Measurements from ENCODE around the gene ADH4.
A peak's percentile ranks its signal among the peaks of the same experiment; 100 is the strongest.
"Not testable (repeated sequence)": the region's sequence is repeated elsewhere in the genome, so short reads cannot be mapped to it uniquely, and the experiment has no call there.

Gene ADH4

DNA sequence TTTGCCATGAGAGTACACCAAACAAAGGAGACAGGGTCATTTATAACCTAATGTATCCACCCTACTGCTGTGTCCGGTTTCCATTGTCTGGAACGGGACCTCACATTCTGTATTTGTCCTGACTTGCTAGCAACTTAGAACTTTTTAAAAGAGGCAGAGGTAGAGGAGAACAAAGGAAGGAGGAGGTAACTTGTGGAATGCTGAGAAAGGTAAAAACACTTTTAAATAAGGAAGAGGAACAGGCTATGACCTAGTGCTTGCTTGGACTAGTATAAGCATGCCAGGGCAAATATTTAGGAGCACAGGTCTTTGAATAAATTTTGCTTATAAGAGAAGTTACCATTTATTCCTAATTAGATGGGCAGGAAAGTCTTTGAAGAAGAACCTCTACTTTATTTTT is 52.3 kb downstream of the ADH4 start:
- H3K4me3 ChIP-seq (ENCODE audit: low read length); H3K27me3 ChIP-seq (ENCODE audit: control insufficient read depth, insufficient read depth, low read length); H3K4me2 ChIP-seq (ENCODE audit: low read length); H3K9ac ChIP-seq (ENCODE audit: low read depth, low read length); H3K9me3 ChIP-seq (replicated peaks; ENCODE audit: low read length); H3K36me3 ChIP-seq (ENCODE audit: insufficient read depth, low read length): not testable (repeated sequence)
- H3K4me1 ChIP-seq (ENCODE audit: control insufficient read depth, insufficient read depth, low read length): peaks cover 12% of the 10 kb centered on the region

DNA sequence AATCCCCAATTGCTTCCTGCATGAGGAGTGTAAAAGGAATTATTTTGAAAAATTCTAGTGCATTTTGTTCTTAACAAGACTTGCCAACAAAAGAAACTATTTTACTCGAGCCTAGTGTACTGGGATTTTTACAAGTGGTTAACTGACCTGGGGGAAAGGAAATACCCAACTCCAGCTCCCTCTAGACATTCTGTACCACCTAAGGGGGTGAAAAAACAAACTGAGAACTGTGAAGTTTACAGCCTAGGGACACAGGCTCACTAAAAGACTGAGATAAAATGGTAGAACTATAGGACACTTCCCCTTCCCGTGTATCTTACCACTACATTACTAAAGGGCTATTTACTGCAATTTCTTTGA is 52.9 kb downstream of the ADH4 start:
- no peak overlapping the region for H3K4me3 ChIP-seq (ENCODE audit: low read length)
- H3K9ac ChIP-seq (ENCODE audit: low read depth, low read length): no peak overlapping the region

DNA sequence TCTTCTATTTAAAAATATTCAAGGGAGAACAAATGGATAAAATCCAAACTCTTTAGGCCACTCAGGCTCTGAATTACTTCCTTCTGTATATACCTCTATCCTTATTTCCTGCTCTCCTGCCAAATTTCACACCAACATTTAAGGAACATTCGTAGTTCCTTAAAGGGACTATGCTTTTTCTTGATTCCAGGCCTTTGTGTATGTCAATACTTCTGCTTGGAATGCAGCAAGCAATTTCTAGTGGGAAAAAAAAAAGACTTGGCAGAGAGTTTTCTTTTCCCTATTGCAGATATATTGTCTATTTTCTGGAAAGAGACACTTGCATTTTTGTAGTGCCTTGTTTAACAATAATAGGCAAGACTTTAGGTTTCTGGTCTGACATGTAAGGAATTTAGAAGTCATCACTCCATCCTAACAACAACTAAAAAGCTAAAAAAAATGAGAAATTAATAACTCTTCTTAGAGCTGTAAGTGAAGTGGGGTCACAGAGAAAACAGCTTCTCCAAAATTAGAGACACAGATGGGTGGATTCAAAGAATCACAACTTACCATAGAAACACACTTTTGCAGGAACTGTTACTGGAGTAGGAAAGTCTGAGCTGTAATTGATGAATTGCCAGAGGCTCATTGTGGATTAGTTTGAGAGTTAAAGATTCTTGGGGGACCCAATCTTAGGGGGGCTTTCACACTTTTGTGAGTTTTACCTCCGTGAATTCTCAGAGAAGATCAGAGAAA is 53.4 kb downstream of the ADH4 start:
- H3K9me3 ChIP-seq (replicated peaks; ENCODE audit: low read length): no peaks in the 10 kb centered on the region
- H3K4me1 ChIP-seq (ENCODE audit: control insufficient read depth, insufficient read depth, low read length): peaks cover 14% of the 10 kb centered on the region
- H3K4me2 ChIP-seq (ENCODE audit: low read length): peak overlapping the region; percentile 87
- no peak overlapping the region for H3K4me3 ChIP-seq (ENCODE audit: low read length)
- H3K27me3 ChIP-seq (ENCODE audit: control insufficient read depth, insufficient read depth, low read length): no peaks in the 10 kb centered on the region
- H3K9ac ChIP-seq (ENCODE audit: low read depth, low read length): no peak overlapping the region
- H3K36me3 ChIP-seq (ENCODE audit: insufficient read depth, low read length): peaks cover under 1% of the 10 kb centered on the region

More for the DNA sequence above, 52.9 kb downstream of the ADH4 start:
- peaks cover 14% of the 10 kb centered on the region for H3K4me1 ChIP-seq (ENCODE audit: control insufficient read depth, insufficient read depth, low read length)
- H3K9me3 ChIP-seq (replicated peaks; ENCODE audit: low read length): no peaks in the 10 kb centered on the region
- H3K4me2 ChIP-seq (ENCODE audit: low read length): peak overlapping the region; percentile 87
- no peaks in the 10 kb centered on the region for H3K36me3 ChIP-seq (ENCODE audit: insufficient read depth, low read length)
- no peaks in the 10 kb centered on the region for H3K27me3 ChIP-seq (ENCODE audit: control insufficient read depth, insufficient read depth, low read length)

DNA sequence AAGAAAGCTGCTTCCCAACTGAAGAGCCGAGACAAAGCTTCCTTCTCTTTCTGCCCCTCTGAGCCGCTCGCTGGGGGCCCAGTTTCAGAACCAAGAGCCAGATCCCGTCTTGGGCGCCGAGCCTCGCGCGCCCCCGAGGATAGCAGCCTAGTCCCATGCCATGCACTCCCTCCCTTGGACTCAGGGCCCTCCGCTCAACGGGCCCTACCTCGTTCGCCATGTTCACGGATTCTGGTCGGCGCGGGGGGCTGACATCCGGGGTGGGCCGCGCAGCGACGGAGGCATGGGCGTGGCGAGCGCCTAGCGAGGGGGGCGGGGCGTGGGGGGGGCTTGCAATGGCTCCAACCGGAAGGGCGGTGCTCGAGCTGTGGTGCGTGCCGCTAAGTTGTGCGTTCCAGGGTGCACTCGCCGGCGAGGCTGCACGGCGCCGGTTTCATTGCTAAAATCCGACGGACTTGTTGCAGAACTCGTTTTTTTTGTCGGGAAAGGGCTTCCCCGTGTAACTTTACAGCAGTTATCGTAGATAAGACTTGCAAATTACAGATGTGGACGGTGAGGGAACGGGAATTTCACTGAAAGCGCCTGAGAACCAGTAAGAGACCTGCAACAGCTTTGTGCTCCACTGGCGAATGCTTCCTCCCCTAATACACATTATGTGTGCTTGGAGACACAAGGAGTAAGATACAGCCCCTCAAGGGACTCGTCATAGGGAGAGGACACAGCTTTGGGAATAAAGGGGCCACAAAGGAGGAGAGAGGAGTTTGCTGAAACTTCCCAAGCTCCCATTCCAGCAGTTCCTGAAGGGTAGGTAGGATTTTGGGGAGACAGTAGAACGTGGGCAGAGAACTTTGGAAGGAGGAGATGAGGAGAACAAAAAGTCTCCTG is 55.4 kb downstream of the ADH4 start, which contains the start of gene ADH5:
Gene ADH5, minus strand, starts transcription at position 308 of the 885 bp plus-strand sequence. Its CDS starts 88 bp downstream, at position 220.
- H3K9ac ChIP-seq (ENCODE audit: low read depth, low read length): peak within 1 kb of the TSS; percentile 93
- H3K27me3 ChIP-seq (ENCODE audit: control insufficient read depth, insufficient read depth, low read length): no peaks in the 10 kb centered on the region
- peak within 1 kb of the TSS; percentile 95 for H3K4me3 ChIP-seq (ENCODE audit: low read length)
- H3K36me3 ChIP-seq (ENCODE audit: insufficient read depth, low read length): peaks cover 20% of the 10 kb centered on the region
- peak within 1 kb of the TSS; percentile 87 for H3K4me2 ChIP-seq (ENCODE audit: low read length)
- peaks cover 14% of the 10 kb centered on the region for H3K4me1 ChIP-seq (ENCODE audit: control insufficient read depth, insufficient read depth, low read length)
- no peaks in the 10 kb centered on the region for H3K9me3 ChIP-seq (replicated peaks; ENCODE audit: low read length)

DNA sequence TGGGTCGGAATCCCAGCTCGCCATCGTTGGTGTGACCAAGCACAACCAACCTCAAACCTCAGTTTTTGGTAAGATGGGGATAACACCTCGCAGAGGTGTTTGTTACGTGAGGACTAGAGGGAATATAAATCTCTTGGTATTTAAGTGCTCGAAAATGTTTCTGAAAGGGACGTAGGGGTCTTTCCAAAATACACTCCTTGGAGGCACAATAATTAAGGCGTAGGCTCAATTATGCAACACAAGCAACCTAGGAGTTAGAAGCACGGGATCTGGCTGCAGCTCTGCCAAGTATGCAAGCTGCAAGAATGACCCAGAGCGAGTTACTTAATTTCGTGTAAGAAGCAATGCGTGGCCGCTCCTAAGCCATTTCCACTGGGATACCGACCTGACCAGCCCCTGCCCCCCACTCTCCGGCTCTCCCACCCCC is 56.1 kb downstream of the ADH4 start:
- Histone ChIP-seq H3K9me3 (replicated peaks; ENCODE audit: low read length) (no peaks in the 10 kb centered on the region), H3K4me3 (ENCODE audit: low read length) (peak overlapping the region; percentile 95), H3K36me3 (ENCODE audit: insufficient read depth, low read length) (peaks cover 26% of the 10 kb centered on the region), H3K9ac (ENCODE audit: low read depth, low read length) (peak overlapping the region; percentile 93), H3K4me1 (ENCODE audit: control insufficient read depth, insufficient read depth, low read length) (peaks cover 14% of the 10 kb centered on the region), H3K27me3 (ENCODE audit: control insufficient read depth, insufficient read depth, low read length) (no peaks in the 10 kb centered on the region), H3K4me2 (ENCODE audit: low read length) (peak overlapping the region; percentile 87)

DNA sequence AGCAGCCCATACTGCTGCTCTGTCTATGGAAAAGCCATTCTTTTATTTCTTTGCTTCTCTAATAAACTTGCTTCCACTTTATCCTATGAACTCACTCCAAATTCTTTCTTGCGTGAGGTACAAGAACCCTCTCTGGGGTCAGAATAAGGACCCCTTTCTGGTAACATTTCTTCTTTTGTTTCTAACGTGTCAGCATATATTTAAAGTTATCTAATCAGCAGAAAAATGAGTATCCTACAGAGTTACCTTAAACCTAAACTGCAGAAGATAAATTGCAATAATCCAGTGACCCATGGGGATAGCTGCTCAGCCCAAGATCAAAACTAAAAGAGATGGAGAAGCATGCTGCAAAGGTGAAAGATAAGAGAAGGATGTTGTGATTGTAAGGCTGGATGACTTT is 59.5 kb downstream of the ADH4 start:
- Histone ChIP-seq H3K9me3 (replicated peaks; ENCODE audit: low read length) (no peaks in the 10 kb centered on the region), H3K27me3 (ENCODE audit: control insufficient read depth, insufficient read depth, low read length) (no peaks in the 10 kb centered on the region), H3K4me3 (ENCODE audit: low read length) (no peak overlapping the region), H3K4me1 (ENCODE audit: control insufficient read depth, insufficient read depth, low read length) (peaks cover 2% of the 10 kb centered on the region), H3K9ac (ENCODE audit: low read depth, low read length) (no peak overlapping the region), H3K4me2 (ENCODE audit: low read length) (no peak overlapping the region), H3K36me3 (ENCODE audit: insufficient read depth, low read length) (peaks cover 55% of the 10 kb centered on the region)

DNA sequence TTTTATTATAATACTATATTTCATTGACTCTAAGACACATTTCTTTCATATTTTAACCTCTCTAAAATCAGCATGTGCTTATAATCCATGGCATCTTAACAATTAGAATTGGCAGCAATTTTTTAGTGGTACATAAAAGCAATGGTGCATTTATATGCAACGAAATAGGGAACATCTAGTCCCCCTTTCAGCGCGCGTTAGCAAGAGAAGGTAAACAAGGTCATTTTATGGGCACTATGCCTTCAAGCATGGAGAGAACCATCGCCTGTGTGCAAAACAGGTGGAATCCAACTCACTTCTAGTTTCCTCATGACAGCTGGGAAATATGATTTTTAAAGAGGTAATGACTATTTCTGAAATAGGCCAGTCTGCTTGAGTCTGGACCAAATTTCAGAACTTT is 61.9 kb downstream of the ADH4 start:
- peaks cover 2% of the 10 kb centered on the region for H3K4me1 ChIP-seq (ENCODE audit: control insufficient read depth, insufficient read depth, low read length)
- no peak overlapping the region for H3K9ac ChIP-seq (ENCODE audit: low read depth, low read length)
- H3K36me3 ChIP-seq (ENCODE audit: insufficient read depth, low read length): peaks cover 72% of the 10 kb centered on the region
- H3K9me3 ChIP-seq (replicated peaks; ENCODE audit: low read length): no peaks in the 10 kb centered on the region
- no peak overlapping the region for H3K4me3 ChIP-seq (ENCODE audit: low read length)
- no peaks in the 10 kb centered on the region for H3K27me3 ChIP-seq (ENCODE audit: control insufficient read depth, insufficient read depth, low read length)
- H3K4me2 ChIP-seq (ENCODE audit: low read length): no peak overlapping the region

DNA sequence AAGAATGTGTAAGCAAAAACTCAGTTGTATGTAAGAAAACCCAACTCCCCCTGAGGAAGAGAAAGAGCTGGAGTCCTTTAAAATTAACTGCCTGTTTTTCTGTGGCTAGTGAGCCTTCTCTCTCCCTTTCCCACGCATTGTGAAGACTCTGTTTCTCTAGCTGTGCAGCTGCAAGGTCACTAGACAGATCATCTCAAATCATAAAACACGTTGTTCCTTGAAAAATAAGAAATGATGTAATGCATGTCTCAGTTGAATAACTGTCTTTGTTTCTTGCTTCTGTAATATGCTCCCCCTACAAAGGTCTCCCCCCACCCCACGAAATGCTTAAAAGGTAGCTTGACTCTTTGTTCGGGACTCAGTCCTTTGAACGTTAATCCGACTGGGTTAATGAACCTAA is 63.2 kb downstream of the ADH4 start:
- H3K4me3 ChIP-seq (ENCODE audit: low read length); H3K9ac ChIP-seq (ENCODE audit: low read depth, low read length); H3K9me3 ChIP-seq (replicated peaks; ENCODE audit: low read length); H3K27me3 ChIP-seq (ENCODE audit: control insufficient read depth, insufficient read depth, low read length); H3K4me1 ChIP-seq (ENCODE audit: control insufficient read depth, insufficient read depth, low read length); H3K4me2 ChIP-seq (ENCODE audit: low read length): not testable (repeated sequence)
- H3K36me3 ChIP-seq (ENCODE audit: insufficient read depth, low read length): peaks cover 83% of the 10 kb centered on the region

DNA sequence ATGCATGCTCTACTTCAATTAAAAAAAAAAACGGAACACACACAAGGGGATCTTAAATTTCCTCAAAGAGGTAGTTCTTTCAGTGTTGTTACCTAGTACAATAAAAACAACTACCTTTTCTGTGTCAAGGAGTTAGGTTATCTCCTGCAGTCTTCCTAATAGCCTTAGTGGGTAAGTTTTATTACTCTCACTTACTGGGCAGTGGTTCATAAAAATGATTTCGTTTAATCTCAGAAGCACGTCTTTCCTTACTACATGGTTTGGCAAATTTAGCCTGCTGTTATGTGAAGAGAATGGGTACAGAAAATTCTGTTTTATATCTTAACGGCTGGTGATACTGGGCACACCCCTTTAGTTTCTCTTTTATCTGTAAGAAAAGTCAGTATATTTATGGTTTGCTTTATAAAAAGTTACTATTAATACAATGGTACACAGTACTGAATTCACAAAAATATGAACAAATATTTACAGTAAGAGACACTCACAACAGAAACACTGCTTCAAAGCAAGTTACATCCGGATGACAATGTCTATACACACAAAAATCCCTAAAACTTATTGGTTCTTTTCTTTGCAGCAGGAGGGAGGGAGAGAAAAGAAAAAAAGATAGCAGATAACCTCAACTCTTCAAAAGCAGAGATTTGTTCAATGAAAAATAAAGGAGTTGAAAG is 64.3 kb downstream of the ADH4 start:
- Histone ChIP-seq H3K9ac (ENCODE audit: low read depth, low read length) (no peak overlapping the region), H3K4me1 (ENCODE audit: control insufficient read depth, insufficient read depth, low read length) (no peaks in the 10 kb centered on the region), H3K4me3 (ENCODE audit: low read length) (no peak overlapping the region), H3K4me2 (ENCODE audit: low read length) (no peak overlapping the region), H3K36me3 (ENCODE audit: insufficient read depth, low read length) (peaks cover 85% of the 10 kb centered on the region), H3K9me3 (replicated peaks; ENCODE audit: low read length) (no peaks in the 10 kb centered on the region), H3K27me3 (ENCODE audit: control insufficient read depth, insufficient read depth, low read length) (no peaks in the 10 kb centered on the region)

DNA sequence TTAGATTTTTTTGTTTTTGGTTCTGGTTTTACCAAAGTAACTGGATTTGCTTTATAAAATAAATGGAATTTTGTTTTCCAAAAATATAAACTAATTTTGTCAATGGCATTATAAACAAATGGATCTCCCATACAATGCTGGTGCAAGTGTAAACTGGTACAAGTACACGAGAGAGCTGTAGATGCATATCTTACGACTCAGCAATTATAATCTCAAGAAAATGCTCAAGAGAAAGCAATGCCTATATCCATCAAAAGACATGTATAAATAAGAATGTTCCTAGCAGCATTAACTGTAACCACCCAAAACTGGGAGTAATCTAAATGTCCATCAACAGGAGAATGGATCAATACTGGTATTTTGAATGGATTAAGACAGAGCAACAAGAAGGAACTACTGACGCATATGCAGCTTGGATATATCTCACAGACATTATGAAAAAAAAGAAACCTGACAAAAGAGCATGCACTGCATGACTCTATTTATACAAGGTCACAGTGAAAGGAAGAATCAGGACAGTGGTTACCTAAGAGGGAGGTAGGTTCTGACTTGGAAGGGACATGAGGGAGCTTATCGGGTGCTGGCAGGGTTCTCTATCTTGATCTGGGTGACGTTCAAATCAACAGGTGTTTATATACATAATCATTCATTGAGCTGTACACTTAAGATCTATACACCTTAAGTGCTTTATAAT is 65.0 kb downstream of the ADH4 start:
- Histone ChIP-seq H3K4me2 (ENCODE audit: low read length) (no peak overlapping the region), H3K4me1 (ENCODE audit: control insufficient read depth, insufficient read depth, low read length) (no peaks in the 10 kb centered on the region), H3K27me3 (ENCODE audit: control insufficient read depth, insufficient read depth, low read length) (no peaks in the 10 kb centered on the region), H3K4me3 (ENCODE audit: low read length) (no peak overlapping the region), H3K9me3 (replicated peaks; ENCODE audit: low read length) (no peaks in the 10 kb centered on the region), H3K36me3 (ENCODE audit: insufficient read depth, low read length) (peaks cover 85% of the 10 kb centered on the region), H3K9ac (ENCODE audit: low read depth, low read length) (no peak overlapping the region)

DNA sequence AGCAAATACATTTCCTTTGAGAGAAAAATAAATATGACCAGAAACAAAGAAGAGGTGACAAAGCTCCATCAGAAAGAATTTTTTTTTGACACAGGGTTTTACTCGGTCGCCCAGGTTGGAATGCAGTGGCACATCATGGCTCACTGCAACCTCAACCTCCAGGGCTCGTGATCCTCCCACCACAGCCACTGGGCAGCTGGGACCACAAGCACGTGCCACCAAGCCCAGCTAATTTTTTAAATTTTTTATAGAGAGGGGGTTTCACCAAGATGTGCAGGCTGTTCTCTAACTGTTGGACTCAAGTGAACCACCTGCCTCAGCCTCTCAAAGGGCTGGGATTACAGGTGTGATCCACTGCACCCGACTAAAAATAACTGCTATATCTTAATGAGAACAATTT is 65.8 kb downstream of the ADH4 start:
- H3K36me3 ChIP-seq (ENCODE audit: insufficient read depth, low read length): peaks cover 85% of the 10 kb centered on the region

More for the DNA sequence above, 65.8 kb downstream of the ADH4 start:
- H3K9me3 ChIP-seq (replicated peaks; ENCODE audit: low read length): no peaks in the 10 kb centered on the region
- no peak overlapping the region for H3K4me3 ChIP-seq (ENCODE audit: low read length)
- H3K9ac ChIP-seq (ENCODE audit: low read depth, low read length): no peak overlapping the region
- no peaks in the 10 kb centered on the region for H3K4me1 ChIP-seq (ENCODE audit: control insufficient read depth, insufficient read depth, low read length)
- no peaks in the 10 kb centered on the region for H3K27me3 ChIP-seq (ENCODE audit: control insufficient read depth, insufficient read depth, low read length)
- no peak overlapping the region for H3K4me2 ChIP-seq (ENCODE audit: low read length)
